Measurements from ENCODE around the gene PAWR. TPM values are rescaled to one million over a fixed set of nuclear protein-coding genes. Genes with fewer than 3 reads are reported as not detected.

PAWR gene
- total RNA-seq, 4 donors from 2014 or later: 54.8 to 159 (median 65.8) TPM

GRCh38 chr12:79690142-79690637, 574 bp downstream of the PAWR start:
- peak overlapping the region; percentile 69 to 89 (median 78) for H3K27ac ChIP-seq
- no peaks in the 10 kb centered on the region for H3K9me3 ChIP-seq
- peak overlapping the region; percentile 55 to 97 (median 88) for H3K4me3 ChIP-seq
- TF ChIP-seq, protein P1, sequence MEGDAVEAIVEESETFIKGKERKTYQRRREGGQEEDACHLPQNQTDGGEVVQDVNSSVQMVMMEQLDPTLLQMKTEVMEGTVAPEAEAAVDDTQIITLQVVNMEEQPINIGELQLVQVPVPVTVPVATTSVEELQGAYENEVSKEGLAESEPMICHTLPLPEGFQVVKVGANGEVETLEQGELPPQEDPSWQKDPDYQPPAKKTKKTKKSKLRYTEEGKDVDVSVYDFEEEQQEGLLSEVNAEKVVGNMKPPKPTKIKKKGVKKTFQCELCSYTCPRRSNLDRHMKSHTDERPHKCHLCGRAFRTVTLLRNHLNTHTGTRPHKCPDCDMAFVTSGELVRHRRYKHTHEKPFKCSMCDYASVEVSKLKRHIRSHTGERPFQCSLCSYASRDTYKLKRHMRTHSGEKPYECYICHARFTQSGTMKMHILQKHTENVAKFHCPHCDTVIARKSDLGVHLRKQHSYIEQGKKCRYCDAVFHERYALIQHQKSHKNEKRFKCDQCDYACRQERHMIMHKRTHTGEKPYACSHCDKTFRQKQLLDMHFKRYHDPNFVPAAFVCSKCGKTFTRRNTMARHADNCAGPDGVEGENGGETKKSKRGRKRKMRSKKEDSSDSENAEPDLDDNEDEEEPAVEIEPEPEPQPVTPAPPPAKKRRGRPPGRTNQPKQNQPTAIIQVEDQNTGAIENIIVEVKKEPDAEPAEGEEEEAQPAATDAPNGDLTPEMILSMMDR (IDR thresholded peaks at IDR 0.05): no peak
- TF ChIP-seq EP300 (IDR thresholded peaks at IDR 0.05): peak in 1 of 2 donors; percentile 31
- peak in 1 of 2 donors; percentile 1 for TF ChIP-seq POLR2A (IDR thresholded peaks at IDR 0.05)
- DNase-seq (ENCODE audit: low spot score in 2 of 2): peak in 1 of 2 donors; percentile 7
- peaks cover 0 to 29% (median 1%) of the 10 kb centered on the region in 4 donors for H3K4me1 ChIP-seq
- H3K27me3 ChIP-seq: no peaks in the 10 kb centered on the region
- H3K36me3 ChIP-seq: no peaks in the 10 kb centered on the region
- 0% methylated on average over 6 to 12 of the region's 45 CpGs for WGBS, 2 donors

DNA sequence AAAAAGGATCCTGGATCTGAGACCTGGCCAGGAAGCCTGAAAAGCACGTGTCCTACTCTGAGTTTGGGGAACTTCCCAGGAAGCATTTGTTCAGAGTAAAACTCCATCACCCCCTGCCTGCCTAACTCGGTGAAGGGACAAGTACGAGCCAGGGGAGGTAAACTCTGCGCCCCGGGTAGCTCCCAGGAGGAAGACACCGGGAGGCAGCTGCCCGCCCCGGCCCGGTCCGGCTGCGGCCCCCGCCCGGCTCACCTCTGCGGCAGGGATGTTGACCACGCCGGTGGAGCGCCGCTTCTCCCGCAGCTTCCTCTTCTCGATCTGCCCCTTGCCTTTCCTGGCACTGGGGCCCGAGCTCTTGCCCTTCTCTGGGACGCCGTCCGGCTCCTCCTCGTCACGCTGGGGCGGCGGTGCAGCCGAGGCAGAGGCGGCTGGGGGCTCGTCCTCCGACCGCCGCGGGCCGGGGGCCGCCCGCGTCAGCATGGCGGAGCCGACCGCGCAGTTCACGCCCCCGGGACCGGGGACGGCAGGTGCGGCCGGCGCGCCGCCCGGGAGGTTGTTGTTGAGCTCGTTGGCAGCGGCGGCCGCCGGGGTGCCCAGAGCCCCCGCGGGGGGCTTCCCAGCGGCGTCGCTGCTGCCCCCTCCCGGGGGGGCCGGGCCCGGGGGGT, 1.2 kb downstream of the PAWR start:
- peak in 1 of 2 donors; percentile 31 for DNase-seq (ENCODE audit: low spot score in 2 of 2)
- WGBS, 2 donors: 0 to 3% methylated on average over 12 to 22 of the region's 66 CpGs
- peaks cover 0 to 29% (median 1%) of the 10 kb centered on the region in 4 donors for H3K4me1 ChIP-seq
- peak overlapping the region; percentile 55 to 97 (median 88) for H3K4me3 ChIP-seq
- TF ChIP-seq, protein P1 (IDR thresholded peaks at IDR 0.05): no peak
- TF ChIP-seq POLR2A (IDR thresholded peaks at IDR 0.05) (no peak), EP300 (IDR thresholded peaks at IDR 0.05) (no peak)
- H3K27ac ChIP-seq: peak overlapping the region; percentile 69 to 89 (median 78)
- H3K27me3 ChIP-seq: no peaks in the 10 kb centered on the region
- no peaks in the 10 kb centered on the region for H3K9me3 ChIP-seq
- no peaks in the 10 kb centered on the region for H3K36me3 ChIP-seq

DNA sequence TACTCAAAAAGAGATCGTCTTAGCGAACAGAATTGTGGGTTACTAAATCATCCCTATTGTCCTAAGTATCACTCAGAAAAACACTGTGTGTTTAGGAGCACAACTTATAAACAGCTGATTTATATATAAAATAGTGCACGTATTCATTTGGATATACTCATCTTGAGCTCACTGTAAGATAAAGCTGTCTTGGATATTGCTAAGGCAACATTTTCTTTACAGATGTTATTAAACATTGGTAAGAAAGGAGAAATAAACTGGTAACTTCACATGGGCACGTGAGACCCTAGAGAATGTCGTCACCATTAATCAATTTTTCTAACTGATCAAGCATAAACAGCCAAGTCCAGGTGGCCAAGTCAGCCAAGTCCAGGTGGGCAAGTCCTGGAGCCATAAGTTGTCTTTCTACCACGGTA, 1.7 kb downstream of the PAWR start:
- Histone ChIP-seq H3K9me3 (no peaks in the 10 kb centered on the region), H3K4me3 (peak overlapping the region; percentile 55 to 97 (median 88)), H3K27ac (peak overlapping the region; percentile 69 to 89 (median 78)), H3K36me3 (no peaks in the 10 kb centered on the region), H3K4me1 (peaks cover 0 to 29% (median 1%) of the 10 kb centered on the region in 4 donors), H3K27me3 (no peaks in the 10 kb centered on the region)
- DNase-seq (ENCODE audit: low spot score in 2 of 2): no peak
- TF ChIP-seq EP300 (IDR thresholded peaks at IDR 0.05) (no peak), POLR2A (IDR thresholded peaks at IDR 0.05) (no peak)
- TF ChIP-seq, protein P1 (IDR thresholded peaks at IDR 0.05): no peak
- 14 to 18% methylated on average over 6 of the region's 6 CpGs for WGBS, 2 donors

DNA sequence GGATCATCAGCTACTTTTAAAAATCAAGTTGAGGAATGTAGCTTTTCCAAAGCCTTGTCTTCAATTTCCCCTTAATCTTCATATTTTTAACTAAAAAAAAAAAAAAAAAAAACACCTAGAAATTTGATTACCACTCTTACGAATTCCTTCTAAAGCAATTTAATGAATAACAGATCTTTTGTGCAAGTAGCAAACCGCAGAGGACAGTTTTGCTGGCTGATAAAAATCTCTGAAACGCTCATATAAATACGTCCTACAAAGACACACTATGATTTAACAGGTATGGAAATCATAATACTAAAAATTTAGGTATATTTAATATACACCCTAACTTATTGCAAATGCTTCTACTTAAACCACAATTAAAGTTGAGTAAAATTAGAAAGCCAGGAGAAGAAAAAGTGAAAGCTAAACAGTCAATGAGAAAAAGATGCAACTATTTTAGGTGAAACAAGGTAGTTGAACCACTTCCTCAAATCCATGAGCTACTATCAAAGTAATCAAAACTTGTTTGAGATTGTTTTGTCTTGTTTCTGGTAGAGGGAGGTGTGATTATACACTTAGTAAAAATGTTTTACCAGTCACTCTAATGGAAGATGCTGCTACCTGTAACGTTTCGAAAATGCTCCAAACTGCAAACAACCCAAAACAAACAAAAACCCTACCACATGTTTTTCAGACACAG, 2.2 kb downstream of the PAWR start:
- TF ChIP-seq POLR2A (IDR thresholded peaks at IDR 0.05) (no peak), EP300 (IDR thresholded peaks at IDR 0.05) (no peak)
- TF ChIP-seq, protein P1 (IDR thresholded peaks at IDR 0.05): no peak
- Histone ChIP-seq H3K4me3 (peak overlapping the region; percentile 55 to 97 (median 88)), H3K27me3 (no peaks in the 10 kb centered on the region), H3K36me3 (no peaks in the 10 kb centered on the region), H3K4me1 (peaks cover 0 to 29% (median 1%) of the 10 kb centered on the region in 4 donors), H3K9me3 (no peaks in the 10 kb centered on the region), H3K27ac (peak overlapping the region in 3 of 4 donors; percentile 22 to 89 (median 86))
- DNase-seq (ENCODE audit: low spot score in 2 of 2): no peak
- 31 to 33% methylated on average over 6 of the region's 6 CpGs for WGBS, 2 donors
